NCI-H526 (cell line): Measurements from ENCODE around the gene TRAF3.
"Not testable (repeated sequence)": the region's sequence is repeated elsewhere in the genome, so short reads cannot be mapped to it uniquely, and the experiment has no call there.

ENCODE experiments used
- DNase-seq, 2 experiments: peaks; one replicate each; lab custom pipeline; 2025; lab: John Stamatoyannopoulos, UW

Gene TRAF3

GRCh38 chr14:102805941-102806340 is 28.7 kb downstream of the TRAF3 start:
- no peak for DNase-seq

GRCh38 chr14:102806447-102806846 is 29.2 kb downstream of the TRAF3 start:
- DNase-seq: no peak

GRCh38 chr14:102807013-102807406 is 29.8 kb downstream of the TRAF3 start:
- no peak for DNase-seq

- DNase-seq: no peak
Measured at GRCh38 chr14:102809870-102810269, 32.6 kb downstream of the TRAF3 start.

- DNase-seq: no peak
Measured at GRCh38 chr14:102810523-102810922, 33.3 kb downstream of the TRAF3 start.

GRCh38 chr14:102811254-102811963 is 34.2 kb downstream of the TRAF3 start:
- no peak for DNase-seq

- DNase-seq: no peak
Measured at GRCh38 chr14:102811971-102812370, 34.7 kb downstream of the TRAF3 start.

- DNase-seq: no peak
Measured at GRCh38 chr14:102813691-102814090, 36.4 kb downstream of the TRAF3 start.

GRCh38 chr14:102817318-102817717 is 40.1 kb downstream of the TRAF3 start:
- DNase-seq: no peak

- DNase-seq: no peak
Measured at GRCh38 chr14:102817942-102818940, 41.0 kb downstream of the TRAF3 start.

GRCh38 chr14:102819176-102819628 is 42.0 kb downstream of the TRAF3 start:
- peak; percentile 94 to 95 for DNase-seq

GRCh38 chr14:102819747-102820330 is 42.6 kb downstream of the TRAF3 start:
- peak; percentile 71 to 79 for DNase-seq

GRCh38 chr14:102821252-102821651 is 44.0 kb downstream of the TRAF3 start:
- peak in 1 of 2 experiments; percentile 22 for DNase-seq

- no peak for DNase-seq
Measured at GRCh38 chr14:102822311-102822863, 45.1 kb downstream of the TRAF3 start.

GRCh38 chr14:102822887-102823286 is 45.6 kb downstream of the TRAF3 start:
- not testable (repeated sequence) for DNase-seq

- no peak for DNase-seq
Measured at GRCh38 chr14:102823546-102823945, 46.3 kb downstream of the TRAF3 start.

GRCh38 chr14:102824832-102825231 is 47.6 kb downstream of the TRAF3 start:
- DNase-seq: no peak

GRCh38 chr14:102825307-102826095 is 48.3 kb downstream of the TRAF3 start:
- DNase-seq: no peak

GRCh38 chr14:102826161-102826560 is 48.9 kb downstream of the TRAF3 start:
- no peak for DNase-seq

GRCh38 chr14:102826751-102827675 is 49.8 kb downstream of the TRAF3 start:
- no peak for DNase-seq
